Type B pancreatic cell (in vitro differentiated cells): Measurements from ENCODE around the gene MLH1. TPM values are rescaled to one million over a fixed set of nuclear protein-coding genes. Genes with fewer than 3 reads are reported as not detected.
"Not testable (repeated sequence)": the region's sequence is repeated elsewhere in the genome, so short reads cannot be mapped to it uniquely, and the experiment has no call there.

Experiments used
- DNase-seq: peaks from one replicate; pipeline ENCODE4 v3.0.0; 2021; ENCODE audit warnings: mixed read lengths; ENCODE audit not compliant: unreplicated experiment; ENCODE audit errors: extremely low spot score
- H3K27ac Mint-ChIP-seq: 2 replicates; pipeline ENCODE4 v1.8.0; 2021; ENCODE audit warnings: mild to moderate bottlenecking, mixed read lengths
- H3K27me3 Mint-ChIP-seq: 2 replicates; pipeline ENCODE4 v1.8.0; 2021; ENCODE audit warnings: mixed read lengths
- H3K36me3 Mint-ChIP-seq: 2 replicates; pipeline ENCODE4 v1.8.0; 2021; ENCODE audit warnings: mixed read lengths
- H3K4me1 Mint-ChIP-seq: one replicate; pipeline ENCODE4 v1.8.0; 2021; ENCODE audit warnings: mixed read lengths; ENCODE audit not compliant: unreplicated experiment
- H3K4me3 Mint-ChIP-seq: 2 replicates; pipeline ENCODE4 v1.8.0; 2021; ENCODE audit warnings: mild to moderate bottlenecking, mixed read lengths
- H3K9me3 Mint-ChIP-seq: 2 replicates; pipeline ENCODE4 v1.8.0; 2021; ENCODE audit warnings: mixed read lengths
- CTCF ChIP-seq: fragments of 200-600 bp; sonication (generic); conservative IDR thresholded peaks from 2 replicates; pipeline ENCODE4 v1.5.0; 2021; ENCODE audit warnings: antibody characterized with exemption, mild to moderate bottlenecking
- long read RNA-seq: library from polyadenylated mRNA; unstranded; transcript quantifications from one replicate; pipeline ENCODE4 v2.0.0, GENCODE V29; 2020
- total RNA-seq: library from RNA; stranded (reverse); gene quantifications from 2 replicates; pipeline ENCODE4 v1.2.1, GENCODE V29; 2021; ENCODE audit warnings: low replicate concordance

The MLH1 gene
- total RNA-seq = 29.5 and 41.0 TPM in 2 replicates
- long read RNA-seq, transcript MLH1-201 (19 exons, 2,752 nt) = major isoform, 111 of 201 reads
- long read RNA-seq, partial matches to known transcripts = 7 of 201 reads
- long read RNA-seq, other reads (novel, unspliced or antisense) = 77 of 201 reads

GRCh38 chr3:36993326-36994283, at the start of gene MLH1:
Gene MLH1 (plus strand): TSS chr3:36993518. CDS start chr3:36993548, 30 bp downstream.
- H3K27me3 Mint-ChIP-seq = no peaks in the 10 kb centered on the region
- no peak within 1 kb of the TSS for H3K27ac Mint-ChIP-seq
- H3K4me1 Mint-ChIP-seq = peaks cover 10% of the 10 kb centered on the region
- H3K9me3 Mint-ChIP-seq = no peaks in the 10 kb centered on the region
- H3K36me3 Mint-ChIP-seq = peaks cover 32% of the 10 kb centered on the region
- TF ChIP-seq CTCF = no peak
- DNase-seq = peak; percentile 98
- H3K4me3 Mint-ChIP-seq = no peak within 1 kb of the TSS

- no peak for TF ChIP-seq CTCF
- Mint-ChIP-seq H3K9me3 (no peaks in the 10 kb centered on the region), H3K4me3 (peak overlapping the region; percentile 86), H3K4me1 (peaks cover 18% of the 10 kb centered on the region), H3K27me3 (peaks cover 11% of the 10 kb centered on the region), H3K27ac (peak overlapping the region; percentile 70), H3K36me3 (no peaks in the 10 kb centered on the region)
- DNase-seq = peak; percentile 15
Observed at GRCh38 chr3:36943601-36944000, 49.7 kb upstream of the MLH1 start.

- peak overlapping the region; percentile 86 for H3K4me3 Mint-ChIP-seq
- peak; percentile 75 for DNase-seq
- no peaks in the 10 kb centered on the region for H3K36me3 Mint-ChIP-seq
- H3K4me1 Mint-ChIP-seq = peaks cover 18% of the 10 kb centered on the region
- peak; percentile 24 for TF ChIP-seq CTCF
- peaks cover 11% of the 10 kb centered on the region for H3K27me3 Mint-ChIP-seq
- peak overlapping the region; percentile 70 for H3K27ac Mint-ChIP-seq
- H3K9me3 Mint-ChIP-seq = no peaks in the 10 kb centered on the region
Observed at GRCh38 chr3:36944012-36944640, 49.2 kb upstream of the MLH1 start.

GRCh38 chr3:36944641-36945270, 48.6 kb upstream of the MLH1 start, which contains the start of gene TRANK1:
Gene TRANK1 (minus strand): TSS chr3:36945054. CDS start chr3:36944809, 245 bp downstream.
- H3K9me3 Mint-ChIP-seq = no peaks in the 10 kb centered on the region
- peaks cover 11% of the 10 kb centered on the region for H3K27me3 Mint-ChIP-seq
- no peak for TF ChIP-seq CTCF
- H3K36me3 Mint-ChIP-seq = no peaks in the 10 kb centered on the region
- H3K27ac Mint-ChIP-seq = peak within 1 kb of the TSS; percentile 70
- DNase-seq = no peak
- H3K4me3 Mint-ChIP-seq = peak within 1 kb of the TSS; percentile 86
- peaks cover 18% of the 10 kb centered on the region for H3K4me1 Mint-ChIP-seq

GRCh38 chr3:36945333-36945980, 47.9 kb upstream of the MLH1 start:
- Mint-ChIP-seq H3K27me3 (peaks cover 11% of the 10 kb centered on the region), H3K4me3 (peak overlapping the region; percentile 85), H3K27ac (no peak overlapping the region), H3K4me1 (peaks cover 18% of the 10 kb centered on the region), H3K9me3 (no peaks in the 10 kb centered on the region), H3K36me3 (no peaks in the 10 kb centered on the region)
- no peak for TF ChIP-seq CTCF
- DNase-seq = no peak

- not testable (repeated sequence) for H3K9me3 Mint-ChIP-seq, H3K4me1 Mint-ChIP-seq, H3K4me3 Mint-ChIP-seq, H3K27ac Mint-ChIP-seq, H3K36me3 Mint-ChIP-seq, H3K27me3 Mint-ChIP-seq
- DNase-seq = peak; percentile 7
Observed at GRCh38 chr3:36947814-36948213, 45.5 kb upstream of the MLH1 start.
